GM20431 (cell line): ENCODE measurements around the gene KRT80.

ENCODE experiments used
- in situ Hi-C: fragments of 300-500 bp; cut with MseI, MboI; formaldehyde crosslinking; loops from one replicate; pipeline ENCODE4 v1.15.0; 2020; ENCODE audit warnings: low sequenced_read_pairs; ENCODE audit not compliant: unreplicated experiment

KRT80 gene

GRCh38 chr12:52200781-52201450 lies 9.1 kb upstream of the KRT80 start:
- in situ Hi-C loops: no loop called here

- in situ Hi-C loops: no loop called here
Measured at GRCh38 chr12:52200086-52200780, 8.4 kb upstream of the KRT80 start.

- in situ Hi-C loops: no loop called here
Measured at GRCh38 chr12:52199294-52199919, 7.6 kb upstream of the KRT80 start.

- in situ Hi-C loops: no loop called here
Measured at GRCh38 chr12:52198454-52199215, 6.8 kb upstream of the KRT80 start.

GRCh38 chr12:52197371-52198231 lies 5.8 kb upstream of the KRT80 start:
- in situ Hi-C loops: no loop called here

GRCh38 chr12:52195065-52195730 lies 3.4 kb upstream of the KRT80 start:
- in situ Hi-C loops: no loop called here

GRCh38 chr12:52193991-52194390 lies 2.2 kb upstream of the KRT80 start:
- in situ Hi-C loops: no loop called here

GRCh38 chr12:52193532-52193931 lies 1.7 kb upstream of the KRT80 start:
- in situ Hi-C loops: no loop called here

GRCh38 chr12:52190860-52191729 lies 719 bp downstream of the KRT80 start:
- in situ Hi-C loops: no loop called here

- in situ Hi-C loops: no loop called here
Measured at GRCh38 chr12:52189376-52190174, 2.2 kb downstream of the KRT80 start.

- in situ Hi-C loops: no loop called here
Measured at GRCh38 chr12:52188658-52189057, 3.2 kb downstream of the KRT80 start.

- in situ Hi-C loops: no loop called here
Measured at GRCh38 chr12:52187640-52188039, 4.2 kb downstream of the KRT80 start.

GRCh38 chr12:52187206-52187605 lies 4.6 kb downstream of the KRT80 start:
- in situ Hi-C loops: no loop called here

GRCh38 chr12:52186118-52186840 lies 5.5 kb downstream of the KRT80 start:
- in situ Hi-C loops: no loop called here

- in situ Hi-C loops: no loop called here
Measured at GRCh38 chr12:52185400-52185967, 6.3 kb downstream of the KRT80 start.

GRCh38 chr12:52184813-52185212 lies 7.0 kb downstream of the KRT80 start:
- in situ Hi-C loops: no loop called here

GRCh38 chr12:52183971-52184370 lies 7.8 kb downstream of the KRT80 start:
- in situ Hi-C loops: no loop called here
